Neural cell (in vitro differentiated cells): ENCODE data around the gene RPL19.

Source experiments
- EP300 ChIP-seq: fragments of 450-650 bp; conservative IDR thresholded peaks from 2 replicates; pipeline ENCODE4 v1.6.1; 2014; ENCODE audit warnings: antibody characterized with exemption, mild to moderate bottlenecking, moderate library complexity; ENCODE audit not compliant: poor library complexity, severe bottlenecking
- EZH2 ChIP-seq: fragments of 200-600, 300-800 bp; shearing (Covaris generic), sonication (generic); IDR thresholded peaks from 2 replicates; pipeline ENCODE4 v1.6.1; 2014; ENCODE audit warnings: antibody characterized with exemption, low read length, borderline replicate concordance, mild to moderate bottlenecking; ENCODE audit not compliant: insufficient read depth, poor library complexity, severe bottlenecking
- POLR2AphosphoS5 ChIP-seq: IDR thresholded peaks from 2 replicates; pipeline ENCODE4 v1.6.1; 2012
- SMC3 ChIP-seq: fragments of 450-650 bp; conservative IDR thresholded peaks from 2 replicates; pipeline ENCODE4 v1.6.1; 2014; ENCODE audit warnings: antibody characterized with exemption, mild to moderate bottlenecking, moderate library complexity; ENCODE audit not compliant: poor library complexity
- TAF1 ChIP-seq: IDR thresholded peaks from 2 replicates; pipeline ENCODE4 v1.6.1; 2012; ENCODE audit warnings: low read depth
- TF ChIP-seq, protein P1 (sequence below): fragments of 450-650 bp; IDR thresholded peaks from 2 replicates; pipeline ENCODE4 v1.5.1; 2014; ENCODE audit warnings: antibody characterized with exemption, mild to moderate bottlenecking, moderate library complexity; ENCODE audit not compliant: poor library complexity, severe bottlenecking

DNA sequence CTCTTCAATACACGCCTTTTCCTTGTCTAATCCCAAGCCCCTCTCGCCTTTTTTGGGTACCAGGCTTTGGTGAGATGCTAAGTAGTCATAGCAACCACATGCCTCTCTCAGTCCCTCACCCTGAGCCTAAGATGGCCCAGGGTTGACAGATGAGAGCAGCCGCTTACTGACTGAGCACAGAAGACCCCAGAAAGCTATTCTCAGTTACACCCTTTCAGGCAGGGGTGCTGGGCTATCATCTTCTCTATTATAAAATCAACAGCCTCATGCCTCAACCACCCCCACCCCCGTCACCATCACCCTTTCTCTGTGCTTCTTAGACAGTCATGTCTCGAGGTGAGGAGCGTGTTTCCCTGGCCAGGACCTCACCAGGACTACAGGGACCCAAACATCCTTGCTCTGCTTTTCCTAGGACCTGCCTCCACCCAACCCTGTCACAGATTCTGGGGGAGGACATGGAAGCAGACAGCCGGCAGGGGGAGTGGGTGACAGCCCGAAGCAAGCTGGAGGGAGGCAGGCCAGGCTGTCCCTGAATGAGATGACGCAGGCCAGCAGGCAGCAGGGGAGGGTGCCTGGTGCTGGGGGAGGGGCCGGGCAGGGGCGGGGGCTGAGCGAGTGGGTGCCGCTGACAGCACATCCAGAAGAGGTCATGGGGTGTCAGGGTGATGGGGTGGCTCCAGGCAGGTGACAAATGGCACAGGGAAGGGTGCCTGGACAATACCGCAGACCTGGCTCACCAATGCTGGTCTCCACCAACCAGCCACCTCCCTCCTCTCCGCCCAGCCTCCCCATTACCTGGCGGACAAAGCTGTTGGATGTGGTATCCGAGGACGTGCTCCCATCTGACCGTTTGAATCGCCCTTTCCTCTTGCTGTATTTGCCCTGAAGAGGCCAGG is 5.7 kb upstream of the RPL19 start:
- TF ChIP-seq EP300 (no peak), EZH2 (no peak), POLR2AphosphoS5 (no peak), TAF1 (no peak), SMC3 (no peak)
- TF ChIP-seq, protein P1, sequence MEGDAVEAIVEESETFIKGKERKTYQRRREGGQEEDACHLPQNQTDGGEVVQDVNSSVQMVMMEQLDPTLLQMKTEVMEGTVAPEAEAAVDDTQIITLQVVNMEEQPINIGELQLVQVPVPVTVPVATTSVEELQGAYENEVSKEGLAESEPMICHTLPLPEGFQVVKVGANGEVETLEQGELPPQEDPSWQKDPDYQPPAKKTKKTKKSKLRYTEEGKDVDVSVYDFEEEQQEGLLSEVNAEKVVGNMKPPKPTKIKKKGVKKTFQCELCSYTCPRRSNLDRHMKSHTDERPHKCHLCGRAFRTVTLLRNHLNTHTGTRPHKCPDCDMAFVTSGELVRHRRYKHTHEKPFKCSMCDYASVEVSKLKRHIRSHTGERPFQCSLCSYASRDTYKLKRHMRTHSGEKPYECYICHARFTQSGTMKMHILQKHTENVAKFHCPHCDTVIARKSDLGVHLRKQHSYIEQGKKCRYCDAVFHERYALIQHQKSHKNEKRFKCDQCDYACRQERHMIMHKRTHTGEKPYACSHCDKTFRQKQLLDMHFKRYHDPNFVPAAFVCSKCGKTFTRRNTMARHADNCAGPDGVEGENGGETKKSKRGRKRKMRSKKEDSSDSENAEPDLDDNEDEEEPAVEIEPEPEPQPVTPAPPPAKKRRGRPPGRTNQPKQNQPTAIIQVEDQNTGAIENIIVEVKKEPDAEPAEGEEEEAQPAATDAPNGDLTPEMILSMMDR, result no peak
